ENCODE results near the gene SLC25A11.
"Not testable (repeated sequence)": the region's sequence is repeated elsewhere in the genome, so short reads cannot be mapped to it uniquely, and the experiment has no call there.

Gene SLC25A11

DNA sequence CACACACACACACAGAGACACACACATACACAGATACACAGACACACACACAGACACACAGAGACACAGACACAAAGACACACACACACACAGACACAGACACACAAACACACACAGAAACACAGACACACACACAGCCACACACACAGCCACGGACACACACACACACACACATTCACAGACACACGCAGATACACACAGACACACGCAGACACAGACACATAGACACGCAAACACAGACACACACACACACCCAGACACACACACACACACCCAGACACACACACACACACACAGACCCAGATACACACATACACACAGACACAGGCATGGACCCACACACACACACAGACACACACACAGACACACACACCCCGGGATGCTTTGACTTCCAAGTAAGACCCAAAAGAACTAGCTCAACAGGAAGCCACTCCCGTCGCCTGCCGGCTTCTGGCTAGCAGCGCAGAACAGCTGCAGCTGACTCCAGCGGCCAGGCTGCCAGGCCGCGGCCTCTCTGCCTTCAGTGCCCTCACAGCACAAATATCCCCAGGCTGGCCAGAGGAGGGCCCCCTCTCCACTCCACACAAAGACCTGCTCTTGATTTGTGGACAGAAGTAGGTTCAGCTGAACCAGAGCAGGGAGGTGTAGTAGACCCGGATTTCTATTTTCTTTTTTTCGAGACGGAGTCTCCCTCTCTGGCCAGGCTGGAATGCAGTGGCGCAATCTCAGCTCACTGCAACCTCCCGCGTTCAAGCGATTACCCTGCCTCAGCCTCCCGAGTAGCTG is 30.9 kb downstream of the SLC25A11 start:
- DNase-seq, result peak; percentile 46

DNA sequence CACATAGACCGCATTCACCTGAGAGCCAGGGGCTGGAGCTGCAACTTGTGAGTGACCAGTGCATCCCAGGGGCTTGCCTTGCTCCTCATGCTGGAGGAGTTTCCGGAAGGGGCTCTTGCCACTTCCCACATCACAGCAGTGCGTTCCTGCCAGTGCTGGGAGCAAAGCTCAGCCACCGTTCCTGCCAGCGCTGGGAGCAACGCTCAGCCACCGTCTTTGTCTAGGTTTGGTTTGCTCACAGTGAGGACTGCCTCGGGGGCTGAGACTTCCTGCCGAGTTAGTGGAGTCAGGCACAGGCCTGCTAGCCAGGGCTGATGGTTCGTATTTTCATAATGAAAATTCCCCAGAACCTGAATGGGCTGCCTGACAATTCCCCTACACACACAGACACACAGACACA is 31.5 kb downstream of the SLC25A11 start:
- no peak for DNase-seq

DNA sequence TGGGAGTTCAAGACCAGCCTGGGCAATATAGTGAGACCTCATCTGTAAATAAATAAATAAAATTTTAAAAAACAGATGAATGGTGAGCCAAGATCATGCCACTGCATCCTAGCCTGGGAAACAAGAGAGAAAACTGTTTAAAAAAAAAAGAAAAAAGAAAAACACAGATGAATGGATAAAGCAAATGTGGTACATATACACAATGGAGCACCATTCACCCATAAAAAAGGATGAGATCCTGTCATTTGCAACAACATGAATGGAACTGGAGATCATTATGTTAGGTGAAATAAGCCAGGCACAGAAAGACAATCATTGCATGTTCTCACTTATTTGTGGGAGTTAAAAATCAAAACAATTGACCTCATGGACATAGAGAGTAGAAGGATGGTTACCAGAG is 33.2 kb downstream of the SLC25A11 start:
- DNase-seq, result not testable (repeated sequence)

DNA sequence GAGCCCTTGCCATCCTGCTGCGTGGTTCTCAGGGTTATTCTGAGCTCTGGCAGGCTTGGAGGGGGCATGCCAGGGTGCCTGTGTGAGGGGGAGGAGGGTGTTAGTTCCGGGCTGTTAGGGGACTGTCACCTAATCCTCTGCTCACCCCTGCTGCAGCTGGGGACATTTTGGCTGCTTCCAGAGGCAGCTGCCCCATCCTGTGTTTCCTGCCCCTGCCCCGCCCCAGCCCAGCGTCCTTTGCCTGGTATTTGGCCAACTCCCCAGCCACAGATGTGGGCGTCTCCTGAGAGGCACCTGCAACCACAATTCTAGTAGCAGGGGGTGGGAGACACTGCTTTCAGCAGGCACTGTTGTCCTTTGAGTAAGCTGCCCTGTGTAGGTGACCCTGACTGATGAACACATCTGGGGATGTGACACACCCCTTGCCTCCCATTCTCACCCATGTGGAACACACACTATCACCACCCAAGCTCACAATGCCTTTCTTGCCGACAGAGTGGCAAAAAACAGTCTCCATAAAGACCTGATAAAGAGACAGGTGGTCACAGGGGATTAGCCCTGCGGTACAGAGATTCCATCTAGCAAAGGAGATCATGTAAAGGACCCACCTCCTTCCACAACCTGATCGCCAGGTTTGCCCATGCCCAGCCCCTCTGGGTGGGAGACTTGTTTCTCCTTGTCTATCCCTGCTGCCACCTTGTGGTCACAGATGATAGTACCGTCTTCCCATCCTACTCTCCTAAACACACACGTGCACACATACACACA is 36.6 kb downstream of the SLC25A11 start, which contains the start of gene CHRNE:
Gene CHRNE, minus strand, starts transcription at position 48 of the 768 bp plus-strand sequence. Its CDS starts 35 bp downstream, at position 13.
- peak; percentile 70 for DNase-seq

DNA sequence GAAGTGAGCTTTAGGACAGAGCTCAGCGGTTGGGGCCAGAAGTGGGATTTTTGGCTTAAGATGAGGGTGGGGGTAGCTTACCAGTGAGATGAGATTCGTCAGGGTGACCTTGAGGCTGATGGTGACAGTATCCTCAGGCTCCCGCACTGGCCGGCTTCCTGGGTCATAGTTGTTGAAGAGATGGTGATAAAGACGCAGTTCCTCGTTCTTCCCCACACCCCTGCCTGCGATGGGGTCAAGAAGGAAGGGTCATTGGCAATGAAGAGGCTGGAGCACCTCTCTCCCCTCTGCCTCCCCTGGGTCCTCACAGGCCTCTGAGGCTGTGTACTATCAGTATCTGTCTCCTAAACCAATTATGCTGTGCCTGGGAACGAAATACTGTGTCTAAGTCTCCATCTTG is 37.3 kb downstream of the SLC25A11 start:
- no peak for DNase-seq

DNA sequence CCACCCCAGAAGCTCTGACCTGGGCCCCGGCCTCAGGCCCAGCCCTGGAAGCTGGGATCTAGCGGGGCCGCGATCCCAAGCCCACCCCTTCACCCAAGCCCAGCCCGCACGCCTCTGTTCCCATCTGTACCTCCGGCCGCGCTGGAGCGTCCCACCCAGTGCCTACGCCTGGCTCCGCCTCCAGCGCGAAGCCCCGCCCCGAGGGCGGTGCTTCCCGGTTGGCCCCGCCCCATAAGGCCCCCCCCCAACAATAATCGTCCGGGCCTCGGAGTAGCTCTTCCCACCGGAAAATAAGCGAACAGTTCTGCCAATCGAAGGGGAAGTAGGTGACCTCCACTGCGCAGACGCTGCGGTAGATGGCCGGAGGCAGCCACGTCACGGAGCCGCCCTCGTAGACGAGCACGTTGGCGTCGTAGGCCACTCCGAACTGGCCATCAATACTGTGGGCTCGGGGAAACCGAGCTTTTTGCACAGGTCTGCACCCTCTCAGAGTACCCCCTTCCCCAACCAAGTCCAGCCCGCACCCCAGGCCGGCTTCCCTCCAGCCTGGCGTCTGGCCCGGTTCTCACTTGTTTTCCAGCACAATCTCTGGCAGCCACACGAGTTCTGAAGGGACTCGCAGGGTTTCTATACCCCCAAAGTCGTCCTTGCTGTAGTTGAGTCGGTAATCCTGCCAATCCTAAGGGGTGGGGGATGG is 38.0 kb downstream of the SLC25A11 start:
- no peak for DNase-seq

DNA sequence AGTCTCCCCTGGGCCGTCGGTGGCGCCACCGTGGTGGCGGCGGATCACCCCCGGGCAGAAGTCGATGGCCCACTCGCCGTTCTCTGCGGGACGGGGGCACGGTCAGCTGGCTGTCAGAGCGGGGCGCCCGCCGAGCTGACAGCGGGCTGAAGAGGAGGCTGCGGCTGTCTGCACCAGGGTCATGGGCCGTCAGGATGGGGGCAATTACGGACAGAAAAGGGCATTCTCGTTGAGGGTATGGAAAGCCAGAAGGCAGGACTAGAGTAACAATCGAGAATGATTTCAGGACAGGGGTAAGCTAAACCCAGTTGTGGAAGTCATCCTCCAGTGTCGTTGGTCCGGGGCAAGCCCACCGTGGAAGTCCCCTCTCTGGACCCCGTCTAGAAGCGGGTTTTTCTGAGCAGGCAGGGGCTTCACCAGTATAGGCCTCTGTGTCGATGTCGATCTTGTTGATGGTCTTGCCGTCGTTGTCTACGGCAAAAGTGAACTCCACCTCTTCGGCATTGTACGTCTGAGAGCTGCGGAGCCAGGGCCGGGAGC is 38.7 kb downstream of the SLC25A11 start:
- DNase-seq, result no peak

DNA sequence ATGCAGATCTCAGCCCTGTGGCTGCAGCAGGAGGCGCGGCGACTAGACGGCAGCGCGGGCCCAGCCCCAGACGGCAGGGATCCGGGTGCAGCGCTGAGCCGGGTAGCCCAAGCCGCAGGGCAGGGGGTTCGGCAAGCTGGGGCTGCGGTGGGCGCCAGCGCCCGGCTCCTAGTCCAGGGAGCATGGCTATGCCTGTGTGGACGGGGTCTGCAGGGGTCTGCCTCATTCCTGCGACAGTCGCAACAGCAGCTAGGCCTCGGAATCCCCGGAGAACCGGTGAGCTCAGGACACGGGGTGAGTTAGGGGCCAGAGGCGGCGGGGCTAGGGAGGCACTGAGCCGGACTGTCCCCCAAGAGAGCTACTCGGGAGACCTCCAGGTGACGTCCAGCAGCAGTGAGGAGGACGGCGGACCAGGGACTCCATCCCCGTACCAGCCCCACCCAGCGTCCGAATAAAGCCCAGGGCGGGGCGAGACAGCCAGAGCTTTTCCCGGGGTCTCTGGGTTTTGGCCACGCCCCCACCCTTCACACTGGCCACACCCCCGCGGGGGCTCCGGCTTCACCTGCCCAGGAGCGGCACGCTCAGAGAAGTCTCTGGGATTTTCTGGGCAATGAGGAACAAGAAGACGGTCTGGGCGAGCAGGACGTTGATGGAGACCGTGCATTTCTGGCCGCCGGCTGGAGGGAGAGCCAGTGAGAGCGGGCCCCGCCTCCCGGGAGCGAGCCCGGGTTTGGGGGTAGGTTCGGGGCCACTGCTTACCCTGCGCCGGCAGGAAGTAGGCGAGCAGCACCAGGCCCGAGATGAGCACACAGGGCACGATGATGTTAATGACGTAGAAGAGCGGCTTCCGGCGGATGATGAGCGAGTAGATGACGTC is 39.4 kb downstream of the SLC25A11 start:
- DNase-seq, result no peak

DNA sequence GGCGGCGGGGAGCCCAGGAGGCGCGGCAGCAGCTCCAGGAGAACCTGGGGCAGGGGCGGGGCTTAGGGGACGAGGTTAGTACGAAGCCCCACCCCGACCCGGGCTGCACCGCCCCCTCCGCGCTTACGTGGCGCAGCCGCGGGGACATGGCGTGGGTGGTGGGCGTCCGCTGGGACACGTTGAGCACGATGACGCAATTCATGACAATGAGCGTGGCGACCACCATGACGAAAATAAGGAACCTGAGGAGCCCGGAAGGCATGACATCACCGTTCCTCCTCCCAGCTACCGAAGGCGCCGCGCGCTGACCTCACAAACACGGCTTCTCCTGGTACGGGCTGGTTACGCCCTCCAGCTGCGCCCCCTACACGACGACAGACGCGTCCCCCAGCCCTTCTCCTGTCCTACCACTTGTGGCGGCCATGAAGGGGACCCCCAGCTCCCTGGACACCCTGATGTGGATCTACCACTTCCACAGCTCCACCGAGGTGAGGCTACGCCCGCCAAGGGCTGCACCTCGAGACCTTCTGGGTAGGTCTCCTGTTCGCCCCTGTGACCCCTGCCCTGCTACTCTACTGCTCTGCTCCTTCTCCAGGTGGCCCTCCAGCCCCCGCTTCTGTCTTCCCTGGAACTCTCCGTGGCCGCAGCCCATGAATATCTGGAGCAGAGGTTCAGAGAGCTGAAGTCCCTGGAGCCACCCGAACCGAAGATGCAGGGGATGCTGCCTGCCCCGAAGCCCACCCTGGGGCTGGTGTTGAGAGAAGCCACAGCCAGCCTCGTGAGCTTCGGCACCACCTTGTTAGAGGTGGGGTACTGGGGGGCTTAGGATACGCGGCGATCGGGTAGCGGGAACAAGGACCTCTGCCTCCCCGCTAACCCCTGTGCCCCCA is 40.3 kb downstream of the SLC25A11 start, which contains the start of gene C17orf107:
Gene C17orf107, plus strand, starts transcription at position 196 of the 890 bp plus-strand sequence. Its CDS starts 227 bp downstream, at position 423.
- DNase-seq, result no peak

DNA sequence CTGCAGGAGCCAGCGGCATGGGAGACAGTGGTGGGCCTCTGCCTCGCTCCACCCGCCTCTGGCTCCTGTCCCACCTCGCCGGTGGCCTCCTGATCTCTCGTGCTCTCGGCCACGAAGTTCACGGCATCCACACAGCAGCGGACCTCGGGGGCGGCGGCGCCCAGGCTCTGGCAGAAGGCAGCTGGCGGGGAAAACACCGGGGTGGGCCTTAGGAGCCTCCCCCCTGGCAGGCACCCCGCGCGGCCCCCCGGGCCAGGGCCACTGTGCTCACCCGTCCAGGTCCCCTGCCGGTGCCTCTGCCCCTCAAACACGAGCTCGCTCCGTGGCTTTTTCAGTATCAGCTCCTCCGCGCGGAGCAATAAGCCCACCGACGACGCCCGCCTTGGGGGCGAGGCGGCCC is 40.9 kb downstream of the SLC25A11 start:
- DNase-seq, result no peak

DNA sequence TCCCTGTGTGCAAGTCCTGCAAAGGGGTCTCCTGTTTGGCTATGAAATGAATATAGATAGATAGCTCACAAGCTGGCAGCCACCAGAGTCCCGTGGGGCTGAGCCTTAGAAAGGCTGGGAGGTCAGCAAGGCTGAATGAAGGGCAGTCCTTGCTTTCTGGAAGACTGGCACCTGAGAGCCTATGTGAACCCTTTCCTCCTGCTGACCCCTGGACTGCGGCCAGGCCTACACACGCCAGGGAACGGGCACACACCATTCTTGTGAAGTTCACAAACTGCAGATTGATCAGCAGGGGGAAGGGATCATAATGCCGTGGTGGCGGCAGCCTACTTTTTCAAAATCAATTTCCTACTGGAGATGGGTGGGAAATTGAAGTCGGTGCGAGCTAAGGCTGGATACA is 41.5 kb downstream of the SLC25A11 start:
- no peak for DNase-seq

DNA sequence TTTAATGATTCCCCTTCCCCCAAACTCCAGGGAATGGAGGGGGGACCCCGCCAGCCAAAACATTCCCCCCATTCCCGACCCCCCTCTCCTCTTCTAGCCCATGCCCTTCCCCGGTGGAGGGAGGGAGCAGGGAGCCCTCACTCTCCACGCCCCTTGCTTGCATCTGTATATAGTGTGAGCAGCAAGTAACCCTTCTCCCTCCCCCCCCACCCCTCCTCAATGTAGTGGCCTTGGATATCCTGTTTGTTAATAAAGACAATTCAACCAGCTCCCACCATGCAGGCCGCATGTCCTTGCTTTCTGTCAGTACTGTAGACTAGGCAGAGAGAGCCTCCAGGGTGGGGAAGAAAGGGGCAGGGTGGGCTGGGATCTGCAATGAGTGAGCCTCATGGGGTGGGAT is 42.1 kb downstream of the SLC25A11 start:
- DNase-seq, result no peak

DNA sequence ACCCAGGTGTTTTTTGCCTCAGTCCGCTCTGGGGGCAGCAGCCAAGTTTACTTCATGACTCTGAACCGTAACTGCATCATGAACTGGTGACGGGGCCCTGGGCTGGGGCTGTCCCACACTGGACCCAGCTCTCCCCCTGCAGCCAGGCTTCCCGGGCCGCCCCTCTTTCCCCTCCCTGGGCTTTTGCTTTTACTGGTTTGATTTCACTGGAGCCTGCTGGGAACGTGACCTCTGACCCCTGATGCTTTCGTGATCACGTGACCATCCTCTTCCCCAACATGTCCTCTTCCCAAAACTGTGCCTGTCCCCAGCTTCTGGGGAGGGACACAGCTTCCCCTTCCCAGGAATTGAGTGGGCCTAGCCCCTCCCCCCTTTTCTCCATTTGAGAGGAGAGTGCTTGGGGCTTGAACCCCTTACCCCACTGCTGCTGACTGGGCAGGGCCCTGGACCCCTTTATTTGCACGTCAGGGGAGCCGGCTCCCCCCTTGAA is 42.6 kb downstream of the SLC25A11 start:
- DNase-seq, result no peak

DNA sequence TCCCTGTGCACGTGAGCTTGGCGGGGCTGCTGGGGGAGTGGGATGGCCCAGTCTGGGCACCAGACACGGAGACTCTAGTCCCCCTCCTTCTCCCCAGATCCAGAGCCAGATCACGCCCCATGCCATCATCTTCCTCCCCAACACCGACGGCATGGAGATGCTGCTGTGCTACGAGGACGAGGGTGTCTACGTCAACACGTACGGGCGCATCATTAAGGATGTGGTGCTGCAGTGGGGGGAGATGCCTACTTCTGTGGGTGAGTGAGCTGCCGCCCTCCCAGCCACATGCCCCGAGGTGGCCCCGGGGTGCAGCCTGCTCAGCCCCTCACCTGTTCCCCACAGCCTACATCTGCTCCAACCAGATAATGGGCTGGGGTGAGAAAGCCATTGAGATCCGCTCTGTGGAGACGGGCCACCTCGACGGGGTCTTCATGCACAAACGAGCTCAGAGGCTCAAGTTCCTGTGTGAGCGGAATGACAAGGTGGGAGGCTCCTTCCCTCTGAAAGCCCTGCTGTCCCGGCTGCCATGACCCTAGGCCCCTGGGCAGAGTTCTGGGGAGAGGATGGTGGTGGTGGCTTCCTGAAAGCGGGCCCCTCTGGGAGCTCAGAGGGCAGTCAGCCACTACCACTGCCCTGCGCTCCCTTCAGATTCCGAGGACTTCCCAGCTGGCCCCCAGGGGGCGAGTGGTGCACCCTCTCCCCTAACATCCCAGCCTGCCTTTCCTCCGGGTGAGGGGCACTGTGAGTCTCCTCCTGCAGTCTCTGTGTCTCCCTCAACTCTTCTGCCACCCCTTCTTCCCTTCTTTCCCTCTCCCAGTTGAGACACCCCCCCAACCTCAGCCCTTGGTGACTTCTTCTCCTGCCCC is 43.3 kb downstream of the SLC25A11 start:
- DNase-seq, result no peak

DNA sequence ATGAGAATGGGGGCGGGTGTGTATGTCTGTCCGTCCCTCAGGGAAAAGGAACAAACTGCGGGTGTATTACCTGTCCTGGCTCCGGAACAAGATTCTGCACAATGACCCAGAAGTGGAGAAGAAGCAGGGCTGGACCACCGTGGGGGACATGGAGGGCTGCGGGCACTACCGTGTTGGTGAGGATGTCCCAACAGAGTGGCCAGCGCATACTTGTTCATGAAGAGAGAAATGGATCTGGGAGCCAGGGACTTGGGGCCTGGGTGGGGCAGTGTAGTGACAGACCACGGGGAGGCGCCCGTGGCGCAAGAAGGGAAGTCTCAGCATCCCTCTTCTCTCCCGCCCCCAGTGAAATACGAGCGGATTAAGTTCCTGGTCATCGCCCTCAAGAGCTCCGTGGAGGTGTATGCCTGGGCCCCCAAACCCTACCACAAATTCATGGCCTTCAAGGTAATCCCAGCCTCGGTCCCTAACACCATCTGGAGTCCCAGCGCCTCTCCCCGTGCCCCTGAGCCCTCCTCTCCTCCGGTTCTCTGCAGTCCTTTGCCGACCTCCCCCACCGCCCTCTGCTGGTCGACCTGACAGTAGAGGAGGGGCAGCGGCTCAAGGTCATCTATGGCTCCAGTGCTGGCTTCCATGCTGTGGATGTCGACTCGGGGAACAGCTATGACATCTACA is 44.1 kb downstream of the SLC25A11 start:
- DNase-seq, result no peak

DNA sequence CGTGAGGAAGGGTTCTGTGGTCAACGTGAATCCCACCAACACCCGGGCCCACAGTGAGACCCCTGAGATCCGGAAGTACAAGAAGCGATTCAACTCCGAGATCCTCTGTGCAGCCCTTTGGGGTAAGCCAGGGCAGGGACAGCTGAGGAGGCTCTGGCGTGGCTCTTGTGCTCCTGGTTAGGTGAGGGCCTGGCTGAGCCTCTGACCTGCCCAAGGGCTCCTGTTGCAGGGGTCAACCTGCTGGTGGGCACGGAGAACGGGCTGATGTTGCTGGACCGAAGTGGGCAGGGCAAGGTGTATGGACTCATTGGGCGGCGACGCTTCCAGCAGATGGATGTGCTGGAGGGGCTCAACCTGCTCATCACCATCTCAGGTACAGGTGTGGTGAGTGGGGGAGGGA is 44.7 kb downstream of the SLC25A11 start:
- no peak for DNase-seq

DNA sequence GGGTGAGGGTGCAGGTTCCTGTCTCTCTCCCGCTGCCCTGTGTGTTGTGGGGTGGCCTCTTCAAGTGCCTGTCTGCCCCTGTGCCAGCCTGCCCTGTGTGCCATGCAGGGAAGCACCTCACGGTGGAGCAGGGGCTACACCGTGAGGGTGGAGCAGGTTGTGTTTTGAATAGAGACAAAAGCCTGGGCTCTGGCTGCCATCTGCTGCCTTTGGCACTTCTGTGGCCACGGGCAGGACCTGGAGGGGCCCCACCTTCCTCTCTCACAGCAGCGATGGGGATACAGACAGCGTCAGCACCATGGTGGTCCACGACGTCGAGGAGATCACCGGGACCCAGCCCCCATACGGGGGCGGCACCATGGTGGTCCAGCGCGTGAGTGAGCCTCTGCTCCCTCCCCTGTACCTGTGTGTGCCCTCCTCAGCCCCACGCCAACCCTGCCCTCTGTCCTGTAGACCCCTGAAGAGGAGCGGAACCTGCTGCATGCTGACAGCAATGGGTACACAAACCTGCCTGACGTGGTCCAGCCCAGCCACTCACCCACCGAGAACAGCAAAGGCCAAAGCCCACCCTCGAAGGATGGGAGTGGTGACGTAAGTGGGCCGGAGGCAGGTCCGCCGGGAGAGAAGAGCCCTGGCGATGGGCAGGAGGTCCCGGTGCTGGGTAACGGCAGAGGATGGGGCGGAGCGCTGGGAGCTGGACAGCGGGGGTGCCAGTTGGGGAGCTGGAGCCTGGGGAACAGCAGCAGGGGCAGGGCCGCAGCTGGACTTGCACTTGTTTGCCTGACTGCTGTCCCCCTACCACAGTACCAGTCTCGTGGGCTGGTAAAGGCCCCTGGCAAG is 45.9 kb downstream of the SLC25A11 start:
- DNase-seq, result no peak

DNA sequence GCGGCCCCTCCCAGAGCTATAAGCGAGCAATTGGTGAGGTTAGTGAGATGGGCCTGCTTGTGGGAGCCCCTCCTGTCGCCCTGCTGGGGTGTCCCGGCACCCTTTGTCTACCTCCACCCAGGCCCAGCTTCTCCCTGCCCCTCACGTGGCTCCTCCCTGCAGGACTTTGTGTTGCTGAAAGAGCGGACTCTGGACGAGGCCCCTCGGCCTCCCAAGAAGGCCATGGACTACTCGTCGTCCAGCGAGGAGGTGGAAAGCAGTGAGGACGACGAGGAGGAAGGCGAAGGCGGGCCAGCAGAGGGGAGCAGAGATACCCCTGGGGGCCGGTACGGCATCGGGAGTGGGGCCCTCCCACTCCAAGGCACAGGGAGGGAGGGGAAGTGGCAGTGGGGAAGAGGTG is 46.6 kb downstream of the SLC25A11 start:
- DNase-seq, result no peak
